Esophagus squamous epithelium (tissue), 5 donors: ENCODE data around the gene TMEM129. TPM values are rescaled to one million over a fixed set of nuclear protein-coding genes. Genes with fewer than 3 reads are reported as not detected.

Experiments
- DNase-seq: peaks from one replicate; lab custom pipeline; 2025; lab: John Stamatoyannopoulos, UW
- H3K27ac ChIP-seq, 4 donors: fragments of 200-600 bp; sonication (generic); one replicate each; pipeline ENCODE4 v1.5.1; 2016 to 2019; ENCODE audit warnings: mild to moderate bottlenecking in 1 of 4
- H3K27me3 ChIP-seq, 4 donors: fragments of 200-600 bp; sonication (generic); 1 replicate in 3 of 4; 2 replicates in 1 of 4; pipeline versions ENCODE4 v1.5.1 to v1.6.0; 2017 to 2021; ENCODE audit warnings: antibody characterized with exemption in 1 of 4
- H3K36me3 ChIP-seq, 3 donors: fragments of 200-600 bp; sonication (generic); one replicate each; pipeline ENCODE4 v1.5.1; 2016 to 2019
- H3K4me1 ChIP-seq, 3 donors: fragments of 200-600 bp; sonication (generic); one replicate each; pipeline ENCODE4 v1.5.1; 2017 to 2019
- H3K4me3 ChIP-seq, 4 donors: fragments of 200-600 bp; sonication (generic); 1 replicate in 3 of 4; 2 replicates in 1 of 4; pipeline ENCODE4 v1.5.1; 2016 to 2019; ENCODE audit warnings: mild to moderate bottlenecking in 2 of 4, moderate library complexity in 1 of 4
- H3K9me3 ChIP-seq, 3 donors: fragments of 200-600 bp; sonication (generic); one replicate each; pipeline ENCODE4 v1.5.1; 2016 to 2019
- POLR2A ChIP-seq, 4 donors: fragments of 450-650 bp; IDR thresholded peaks; one replicate each; pipeline ENCODE4 v1.6.1; 2017; ENCODE audit warnings: antibody characterized with exemption in 4 of 4, mild to moderate bottlenecking in 4 of 4, moderate library complexity in 3 of 4
- WGBS, 2 donors: methylation state at CpG; one replicate each; pipeline ENCODE4 v1.1.5; 2018; 5-methylcytosine and 5-hydroxymethylcytosine counted together
- intact Hi-C: fragments of 100-400 bp; cut with DNase I; formaldehyde crosslinking; loops from one replicate; pipeline ENCODE4 v1.15.0; 2022
- total RNA-seq, 4 donors: library from RNA; depleted of rRNA; stranded (reverse); fragments of >200 nt; gene quantifications; one replicate each; pipeline ENCODE4 v1.1.0, GENCODE V29; 2016
- TF ChIP-seq, protein P1 (sequence below), 6 experiments: fragments of 450-650 bp in 4 of 6; fragments of 200-600 bp in 2 of 6; sonication (generic) in 2 of 6; IDR thresholded peaks; one replicate each; pipeline ENCODE4 v1.5.1; 2016 to 2019; ENCODE audit warnings: antibody characterized with exemption in 6 of 6, mild to moderate bottlenecking in 4 of 6, moderate library complexity in 4 of 6
- donor health status: DM: yes; HTN: yes; CAD: no.

The TMEM129 gene
- total RNA-seq, 4 donors from 2014 or later: 30.4 to 47.5 (median 38.3) TPM

DNA sequence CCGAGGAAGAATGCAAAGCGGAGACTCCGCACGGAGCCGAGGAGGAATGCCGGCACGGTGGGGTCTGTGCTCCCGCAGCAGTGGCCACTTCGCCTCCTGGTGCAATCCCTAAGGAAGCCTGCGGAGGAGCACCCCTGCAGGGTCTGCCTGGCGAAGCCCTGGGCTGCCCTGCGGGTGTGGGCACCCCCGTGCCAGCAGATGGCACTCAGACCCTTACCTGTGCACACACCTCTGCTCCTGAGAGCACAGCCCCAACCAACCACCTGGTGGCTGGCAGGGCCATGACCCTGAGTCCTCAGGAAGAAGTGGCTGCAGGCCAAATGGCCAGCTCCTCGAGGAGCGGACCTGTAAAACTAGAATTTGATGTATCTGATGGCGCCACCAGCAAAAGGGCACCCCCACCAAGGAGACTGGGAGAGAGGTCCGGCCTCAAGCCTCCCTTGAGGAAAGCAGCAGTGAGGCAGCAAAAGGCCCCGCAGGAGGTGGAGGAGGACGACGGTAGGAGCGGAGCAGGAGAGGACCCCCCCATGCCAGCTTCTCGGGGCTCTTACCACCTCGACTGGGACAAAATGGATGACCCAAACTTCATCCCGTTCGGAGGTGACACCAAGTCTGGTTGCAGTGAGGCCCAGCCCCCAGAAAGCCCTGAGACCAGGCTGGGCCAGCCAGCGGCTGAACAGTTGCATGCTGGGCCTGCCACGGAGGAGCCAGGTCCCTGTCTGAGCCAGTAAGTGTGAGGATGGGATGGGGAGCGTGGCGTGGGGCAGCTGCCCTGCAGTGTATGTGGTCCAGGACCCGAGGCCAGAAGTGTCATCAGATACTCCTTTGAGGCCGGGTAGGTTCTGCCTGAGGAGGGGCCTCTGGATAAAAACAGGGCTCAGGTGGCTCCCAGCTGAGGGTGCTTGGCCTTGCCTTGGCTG is 7.2 kb upstream of the TMEM129 start:
- peaks cover 24 to 45% (median 32%) of the 10 kb centered on the region in 3 donors for H3K4me1 ChIP-seq
- peaks cover 0 to 46% (median 5%) of the 10 kb centered on the region in 3 donors for H3K36me3 ChIP-seq
- peak overlapping the region in 2 of 4 donors; percentile 7 to 51 for H3K4me3 ChIP-seq
- no peak for DNase-seq
- TF ChIP-seq, protein P1, sequence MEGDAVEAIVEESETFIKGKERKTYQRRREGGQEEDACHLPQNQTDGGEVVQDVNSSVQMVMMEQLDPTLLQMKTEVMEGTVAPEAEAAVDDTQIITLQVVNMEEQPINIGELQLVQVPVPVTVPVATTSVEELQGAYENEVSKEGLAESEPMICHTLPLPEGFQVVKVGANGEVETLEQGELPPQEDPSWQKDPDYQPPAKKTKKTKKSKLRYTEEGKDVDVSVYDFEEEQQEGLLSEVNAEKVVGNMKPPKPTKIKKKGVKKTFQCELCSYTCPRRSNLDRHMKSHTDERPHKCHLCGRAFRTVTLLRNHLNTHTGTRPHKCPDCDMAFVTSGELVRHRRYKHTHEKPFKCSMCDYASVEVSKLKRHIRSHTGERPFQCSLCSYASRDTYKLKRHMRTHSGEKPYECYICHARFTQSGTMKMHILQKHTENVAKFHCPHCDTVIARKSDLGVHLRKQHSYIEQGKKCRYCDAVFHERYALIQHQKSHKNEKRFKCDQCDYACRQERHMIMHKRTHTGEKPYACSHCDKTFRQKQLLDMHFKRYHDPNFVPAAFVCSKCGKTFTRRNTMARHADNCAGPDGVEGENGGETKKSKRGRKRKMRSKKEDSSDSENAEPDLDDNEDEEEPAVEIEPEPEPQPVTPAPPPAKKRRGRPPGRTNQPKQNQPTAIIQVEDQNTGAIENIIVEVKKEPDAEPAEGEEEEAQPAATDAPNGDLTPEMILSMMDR (IDR thresholded peaks at IDR 0.05): no peak
- TF ChIP-seq POLR2A (IDR thresholded peaks at IDR 0.05): no peak
- intact Hi-C loops: loop anchor here (5.0 kb wide), 1 partner anchor 36 kb away; no protein-coding TSS in a partner anchor
- no peaks in the 10 kb centered on the region for H3K27me3 ChIP-seq
- 86 to 93% methylated on average over 13 to 22 of the region's 31 CpGs for WGBS, 2 donors
- peak overlapping the region; percentile 60 to 86 (median 76) for H3K27ac ChIP-seq
- H3K9me3 ChIP-seq: no peaks in the 10 kb centered on the region

DNA sequence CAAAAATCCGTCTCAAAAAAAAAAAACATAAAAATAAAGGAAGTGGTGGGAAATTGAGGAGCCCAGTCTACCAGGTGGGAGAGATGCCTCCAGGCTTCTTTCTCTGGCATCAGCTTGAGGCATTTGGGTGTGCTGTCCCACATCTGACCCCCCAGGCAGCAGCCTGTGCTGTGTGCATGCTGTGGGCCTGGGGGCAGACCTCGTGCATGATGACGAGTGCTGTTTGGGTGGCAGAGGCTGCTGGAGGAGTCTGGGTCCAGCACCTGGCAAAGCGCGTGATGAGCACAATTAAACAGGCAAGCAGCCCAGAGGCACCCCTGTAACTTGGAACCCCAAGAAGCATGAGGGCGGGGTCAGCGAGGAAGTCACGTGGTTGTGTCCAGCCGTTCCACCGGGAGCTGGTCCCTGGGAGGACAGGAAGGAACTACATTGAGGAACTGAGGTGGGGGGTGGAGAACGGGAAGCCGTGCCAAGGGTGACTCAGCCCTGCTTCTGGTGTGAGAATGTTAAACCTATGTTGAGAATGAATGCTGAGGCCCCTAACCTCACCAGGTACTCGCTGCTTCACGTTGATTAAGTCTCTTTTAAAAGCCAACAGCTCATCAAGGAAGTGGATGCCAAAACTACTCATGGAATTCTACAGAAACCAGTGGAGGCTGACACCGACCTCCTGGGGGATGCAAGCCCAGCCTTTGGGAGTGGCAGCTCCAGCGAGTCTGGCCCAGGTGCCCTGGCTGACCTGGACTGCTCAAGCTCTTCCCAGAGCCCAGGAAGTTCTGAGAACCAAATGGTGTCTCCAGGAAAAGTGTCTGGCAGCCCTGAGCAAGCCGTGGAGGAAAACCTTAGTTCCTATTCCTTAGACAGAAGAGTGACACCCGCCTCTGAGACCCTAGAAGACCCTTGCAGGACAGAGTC is 6.3 kb upstream of the TMEM129 start:
- DNase-seq: no peak
- TF ChIP-seq, protein P1 (IDR thresholded peaks at IDR 0.05): no peak
- no peak for TF ChIP-seq POLR2A (IDR thresholded peaks at IDR 0.05)
- Histone ChIP-seq H3K36me3 (peaks cover 0 to 37% (median 5%) of the 10 kb centered on the region in 3 donors), H3K4me3 (peak overlapping the region in 2 of 4 donors; percentile 7 to 51), H3K27me3 (no peaks in the 10 kb centered on the region), H3K27ac (peak overlapping the region; percentile 60 to 86 (median 76)), H3K4me1 (peaks cover 31 to 53% (median 40%) of the 10 kb centered on the region in 3 donors), H3K9me3 (no peaks in the 10 kb centered on the region)
- intact Hi-C loops: loop anchor here (5.0 kb wide), 1 partner anchor 35 kb away; no protein-coding TSS in a partner anchor
- WGBS, 2 donors: 22% methylated on average over 11 of the region's 18 CpGs

DNA sequence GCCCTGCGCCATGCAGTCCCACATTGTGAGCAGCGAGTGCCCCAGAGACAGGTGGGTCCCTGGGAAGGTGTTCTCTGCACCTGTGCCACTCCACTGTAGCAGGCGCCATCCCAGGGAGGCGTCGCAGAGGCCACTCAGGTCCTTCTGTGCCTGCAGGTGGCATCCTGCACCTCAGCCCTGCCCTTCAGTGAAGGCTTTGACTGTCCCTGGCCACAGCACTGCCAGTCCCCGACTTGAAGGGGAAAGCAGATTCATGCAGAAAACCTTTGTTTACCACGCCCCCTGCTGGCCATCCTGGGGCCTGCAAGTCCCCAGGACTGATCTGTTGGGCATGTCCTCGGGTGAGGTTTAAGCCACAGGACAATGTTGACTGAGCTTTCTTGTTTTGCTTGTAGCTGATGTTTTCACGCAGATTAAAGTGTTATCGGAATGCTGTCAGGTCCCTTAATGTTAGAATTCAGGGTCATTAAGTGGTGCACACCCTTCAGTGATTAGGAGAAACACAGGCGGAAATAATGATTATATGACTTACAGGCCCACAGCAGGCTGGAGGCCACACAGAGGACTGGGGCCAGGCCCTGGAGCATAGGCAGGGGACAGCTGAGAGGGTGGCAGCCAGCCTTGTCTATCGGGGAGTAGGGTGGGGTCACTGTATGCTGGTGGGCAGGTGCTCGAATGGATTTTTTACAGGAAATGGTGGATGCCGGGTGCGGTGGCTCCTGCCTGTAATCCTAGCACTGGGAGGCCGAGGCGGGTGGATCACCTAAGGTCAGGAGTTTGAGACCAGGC is 5.2 kb upstream of the TMEM129 start:
- 38 to 52% methylated on average over 12 to 14 of the region's 17 CpGs for WGBS, 2 donors
- Histone ChIP-seq H3K4me1 (peaks cover 41 to 63% (median 48%) of the 10 kb centered on the region in 3 donors), H3K27me3 (no peaks in the 10 kb centered on the region), H3K4me3 (no peak overlapping the region), H3K27ac (peak overlapping the region; percentile 60 to 86 (median 76)), H3K9me3 (no peaks in the 10 kb centered on the region), H3K36me3 (peaks cover 0 to 26% (median 5%) of the 10 kb centered on the region in 3 donors)
- no peak for TF ChIP-seq POLR2A (IDR thresholded peaks at IDR 0.05)
- TF ChIP-seq, protein P1 (IDR thresholded peaks at IDR 0.05): peak; percentile 90 to 99 (median 97)
- intact Hi-C loops: loop anchor here (5.0 kb wide), 1 partner anchor 34 kb away; no protein-coding TSS in a partner anchor
- DNase-seq: peak; percentile 44

DNA sequence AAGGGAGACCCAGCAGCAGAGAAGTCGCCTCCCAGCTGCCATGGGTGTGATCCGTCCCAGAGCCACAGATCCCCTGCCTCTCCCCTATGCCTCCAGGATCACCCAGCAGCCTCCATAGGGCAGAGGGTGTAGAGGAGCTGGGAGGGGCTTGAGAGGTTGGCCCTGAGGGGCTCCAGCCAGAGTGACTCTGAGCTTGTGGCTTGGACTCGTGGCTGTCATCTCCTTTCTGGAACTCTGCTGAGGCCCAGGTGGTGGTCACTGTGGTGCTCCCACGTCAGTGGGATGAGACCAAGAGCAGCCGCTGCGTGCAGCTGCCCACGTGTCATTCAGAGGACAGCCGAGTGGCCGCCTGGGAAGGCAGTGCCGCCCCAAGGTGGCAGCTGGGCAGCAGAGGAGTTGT is 4.4 kb upstream of the TMEM129 start:
- no peak for DNase-seq
- Histone ChIP-seq H3K9me3 (no peaks in the 10 kb centered on the region), H3K27ac (no peak overlapping the region), H3K4me3 (no peak overlapping the region), H3K27me3 (no peaks in the 10 kb centered on the region), H3K36me3 (peaks cover 0 to 18% (median 0%) of the 10 kb centered on the region in 3 donors), H3K4me1 (peaks cover 42 to 64% (median 48%) of the 10 kb centered on the region in 3 donors)
- 100% methylated on average over 2 to 4 of the region's 10 CpGs for WGBS, 2 donors
- TF ChIP-seq POLR2A (IDR thresholded peaks at IDR 0.05): no peak
- TF ChIP-seq, protein P1 (IDR thresholded peaks at IDR 0.05): no peak
- intact Hi-C loops: loop anchor here (5.0 kb wide), 1 partner anchor 33 kb away; no protein-coding TSS in a partner anchor
